Neural progenitor cell (in vitro differentiated cells): Measurements from ENCODE around the gene LRRC49.

Source experiments
- EZH2 ChIP-seq: fragments of 200-600 bp; sonication (generic); IDR thresholded peaks from 2 replicates; pipeline ENCODE4 v1.6.1; 2017; ENCODE audit warnings: antibody characterized with exemption, mild to moderate bottlenecking, moderate library complexity
- TF ChIP-seq, protein P1 (sequence below): fragments of 200-600 bp; sonication (generic); IDR thresholded peaks from 2 replicates; pipeline ENCODE4 v1.5.1; 2017; ENCODE audit warnings: antibody characterized with exemption, mild to moderate bottlenecking

DNA sequence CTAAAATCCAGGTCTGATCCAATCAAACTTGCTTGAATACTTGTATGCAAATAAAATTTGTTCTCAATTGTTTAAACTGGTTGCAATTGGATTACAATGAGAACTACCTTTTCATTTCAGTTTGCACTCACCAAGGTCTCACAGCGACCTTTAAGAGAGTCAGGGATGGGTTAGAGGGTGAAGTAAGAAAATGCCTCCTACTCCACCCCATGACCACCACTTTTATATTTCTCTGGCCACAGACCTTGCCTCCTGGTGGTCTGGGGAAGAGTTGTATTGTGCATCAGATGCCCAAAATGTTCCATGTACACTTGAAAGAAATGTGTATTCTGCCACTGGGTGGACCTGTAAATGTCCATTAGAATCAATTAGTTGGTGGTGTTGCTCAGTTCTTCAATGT is 206.3 kb downstream of the LRRC49 start:
- TF ChIP-seq EZH2 = no peak
- TF ChIP-seq, protein P1, sequence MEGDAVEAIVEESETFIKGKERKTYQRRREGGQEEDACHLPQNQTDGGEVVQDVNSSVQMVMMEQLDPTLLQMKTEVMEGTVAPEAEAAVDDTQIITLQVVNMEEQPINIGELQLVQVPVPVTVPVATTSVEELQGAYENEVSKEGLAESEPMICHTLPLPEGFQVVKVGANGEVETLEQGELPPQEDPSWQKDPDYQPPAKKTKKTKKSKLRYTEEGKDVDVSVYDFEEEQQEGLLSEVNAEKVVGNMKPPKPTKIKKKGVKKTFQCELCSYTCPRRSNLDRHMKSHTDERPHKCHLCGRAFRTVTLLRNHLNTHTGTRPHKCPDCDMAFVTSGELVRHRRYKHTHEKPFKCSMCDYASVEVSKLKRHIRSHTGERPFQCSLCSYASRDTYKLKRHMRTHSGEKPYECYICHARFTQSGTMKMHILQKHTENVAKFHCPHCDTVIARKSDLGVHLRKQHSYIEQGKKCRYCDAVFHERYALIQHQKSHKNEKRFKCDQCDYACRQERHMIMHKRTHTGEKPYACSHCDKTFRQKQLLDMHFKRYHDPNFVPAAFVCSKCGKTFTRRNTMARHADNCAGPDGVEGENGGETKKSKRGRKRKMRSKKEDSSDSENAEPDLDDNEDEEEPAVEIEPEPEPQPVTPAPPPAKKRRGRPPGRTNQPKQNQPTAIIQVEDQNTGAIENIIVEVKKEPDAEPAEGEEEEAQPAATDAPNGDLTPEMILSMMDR = no peak
